GM21576 (cell line): ENCODE measurements around the gene AFAP1.

Experiments used
- ATAC-seq: cut with Tn5 transposase; IDR thresholded peaks from one replicate; pipeline ENCODE4 v1.9.1; 2021; ENCODE audit warnings: mild to moderate bottlenecking, moderate library complexity; ENCODE audit not compliant: unreplicated experiment

The AFAP1 gene

GRCh38 chr4:7790999-7791398, 148.7 kb downstream of the AFAP1 start:
- no peak for ATAC-seq

- no peak for ATAC-seq
Observed at GRCh38 chr4:7790023-7790422, 149.6 kb downstream of the AFAP1 start.

- ATAC-seq = no peak
Observed at GRCh38 chr4:7788694-7789425, 150.8 kb downstream of the AFAP1 start.

GRCh38 chr4:7788193-7788592, 151.5 kb downstream of the AFAP1 start:
- ATAC-seq = no peak

- ATAC-seq = no peak
Observed at GRCh38 chr4:7787681-7788141, 151.9 kb downstream of the AFAP1 start.

- no peak for ATAC-seq
Observed at GRCh38 chr4:7787067-7787466, 152.6 kb downstream of the AFAP1 start.

- no peak for ATAC-seq
Observed at GRCh38 chr4:7786517-7786916, 153.1 kb downstream of the AFAP1 start.

- ATAC-seq = no peak
Observed at GRCh38 chr4:7786040-7786439, 153.6 kb downstream of the AFAP1 start.

- ATAC-seq = no peak
Observed at GRCh38 chr4:7785017-7785416, 154.6 kb downstream of the AFAP1 start.

- no peak for ATAC-seq
Observed at GRCh38 chr4:7784131-7784870, 155.4 kb downstream of the AFAP1 start.

- no peak for ATAC-seq
Observed at GRCh38 chr4:7783541-7783940, 156.1 kb downstream of the AFAP1 start.

GRCh38 chr4:7782783-7783182, 156.9 kb downstream of the AFAP1 start:
- no peak for ATAC-seq

- ATAC-seq = no peak
Observed at GRCh38 chr4:7781993-7782392, 157.7 kb downstream of the AFAP1 start.

GRCh38 chr4:7781366-7781765, 158.3 kb downstream of the AFAP1 start:
- ATAC-seq = no peak

GRCh38 chr4:7780751-7781348, 158.8 kb downstream of the AFAP1 start:
- no peak for ATAC-seq

- ATAC-seq = no peak
Observed at GRCh38 chr4:7779432-7779768, 160.3 kb downstream of the AFAP1 start.

GRCh38 chr4:7778510-7779431, 160.9 kb downstream of the AFAP1 start:
- ATAC-seq = no peak

GRCh38 chr4:7777871-7778509, 161.7 kb downstream of the AFAP1 start:
- ATAC-seq = no peak

GRCh38 chr4:7777017-7777710, 162.5 kb downstream of the AFAP1 start:
- ATAC-seq = no peak

GRCh38 chr4:7775396-7775795, 164.3 kb downstream of the AFAP1 start:
- no peak for ATAC-seq
